ENCODE measurements around the gene LRRC27.

Gene LRRC27

GRCh38 chr10:132360766-132361447 lies 28.9 kb downstream of the LRRC27 start:
- DNase-seq: no peak

- DNase-seq: no peak
Observed at GRCh38 chr10:132361581-132362101, 29.6 kb downstream of the LRRC27 start.

GRCh38 chr10:132362151-132362611 lies 30.2 kb downstream of the LRRC27 start:
- no peak for DNase-seq

GRCh38 chr10:132363376-132363775 lies 31.4 kb downstream of the LRRC27 start:
- no peak for DNase-seq

- no peak for DNase-seq
Observed at GRCh38 chr10:132363921-132364593, 32.1 kb downstream of the LRRC27 start.

GRCh38 chr10:132364594-132364970 lies 32.6 kb downstream of the LRRC27 start:
- no peak for DNase-seq

GRCh38 chr10:132365102-132365501 lies 33.1 kb downstream of the LRRC27 start:
- no peak for DNase-seq

GRCh38 chr10:132366006-132366405 lies 34.0 kb downstream of the LRRC27 start:
- no peak for DNase-seq

GRCh38 chr10:132366499-132366898 lies 34.5 kb downstream of the LRRC27 start:
- DNase-seq: no peak

- no peak for DNase-seq
Observed at GRCh38 chr10:132368391-132368790, 36.4 kb downstream of the LRRC27 start.

GRCh38 chr10:132368881-132369635 lies 37.1 kb downstream of the LRRC27 start:
- peak; percentile 73 for DNase-seq

- DNase-seq: no peak
Observed at GRCh38 chr10:132369636-132370185, 37.7 kb downstream of the LRRC27 start.

GRCh38 chr10:132370426-132371340 lies 38.7 kb downstream of the LRRC27 start:
- no peak for DNase-seq

GRCh38 chr10:132371641-132372081 lies 39.7 kb downstream of the LRRC27 start:
- no peak for DNase-seq

- DNase-seq: no peak
Observed at GRCh38 chr10:132372516-132373095, 40.6 kb downstream of the LRRC27 start.

- DNase-seq: no peak
Observed at GRCh38 chr10:132373241-132373955, 41.4 kb downstream of the LRRC27 start.

GRCh38 chr10:132374176-132374575 lies 42.2 kb downstream of the LRRC27 start:
- no peak for DNase-seq

GRCh38 chr10:132374612-132375011 lies 42.6 kb downstream of the LRRC27 start:
- DNase-seq: no peak

GRCh38 chr10:132375116-132375794 lies 43.3 kb downstream of the LRRC27 start:
- no peak for DNase-seq

GRCh38 chr10:132375795-132376297 lies 43.9 kb downstream of the LRRC27 start:
- DNase-seq: no peak

Measured in fibroblast of skin of right quadriceps (primary cell).